HG02588 (cell line): ENCODE results near the gene MFAP4.

ENCODE experiments used
- ATAC-seq: cut with Tn5 transposase; IDR thresholded peaks from one replicate; pipeline ENCODE4 v1.9.1; 2021; ENCODE audit warnings: mild to moderate bottlenecking, moderate library complexity; ENCODE audit not compliant: unreplicated experiment

Gene MFAP4

DNA sequence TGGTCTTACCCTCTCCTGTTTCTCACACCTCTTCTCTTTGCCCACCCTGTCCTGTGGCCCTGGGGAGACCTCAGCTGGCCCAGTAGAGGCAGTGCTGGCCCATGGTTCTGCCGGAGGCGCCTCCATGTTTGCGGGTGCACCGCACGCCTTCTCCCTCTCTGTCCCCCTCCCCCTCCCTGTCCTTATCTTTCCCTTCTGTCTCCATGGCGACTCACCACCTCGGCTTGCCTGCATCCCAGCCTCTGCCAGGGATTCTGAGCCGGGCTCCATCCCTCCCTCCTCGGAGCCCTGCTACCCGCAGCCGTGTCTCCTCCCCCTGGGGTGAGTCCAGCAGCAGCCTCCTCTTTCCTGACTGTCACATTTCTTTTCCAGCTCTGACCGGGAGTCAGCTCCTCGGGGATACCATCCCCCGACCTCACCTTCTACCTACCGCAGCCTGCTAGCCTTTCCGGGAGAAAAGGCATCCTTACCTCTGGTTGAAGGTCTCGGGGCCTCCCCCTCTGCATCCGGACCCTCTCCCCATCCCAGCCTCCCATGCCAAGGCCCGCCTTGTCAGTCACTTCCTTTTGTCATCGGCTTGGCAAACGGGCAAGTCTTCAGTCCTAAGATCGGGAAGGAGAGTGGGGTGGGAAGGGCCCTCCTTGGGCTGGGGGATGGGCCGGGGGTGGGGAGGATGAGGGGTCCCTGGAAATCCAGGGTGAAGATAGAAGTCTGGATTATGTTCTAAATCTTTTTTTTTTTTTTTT is 24.1 kb upstream of the MFAP4 start, which contains the start of gene RNF112:
TSS of gene RNF112 (plus strand) at position 358 of the 746 bp plus-strand sequence. CDS start at position 535, 177 bp downstream.
- no peak for ATAC-seq

DNA sequence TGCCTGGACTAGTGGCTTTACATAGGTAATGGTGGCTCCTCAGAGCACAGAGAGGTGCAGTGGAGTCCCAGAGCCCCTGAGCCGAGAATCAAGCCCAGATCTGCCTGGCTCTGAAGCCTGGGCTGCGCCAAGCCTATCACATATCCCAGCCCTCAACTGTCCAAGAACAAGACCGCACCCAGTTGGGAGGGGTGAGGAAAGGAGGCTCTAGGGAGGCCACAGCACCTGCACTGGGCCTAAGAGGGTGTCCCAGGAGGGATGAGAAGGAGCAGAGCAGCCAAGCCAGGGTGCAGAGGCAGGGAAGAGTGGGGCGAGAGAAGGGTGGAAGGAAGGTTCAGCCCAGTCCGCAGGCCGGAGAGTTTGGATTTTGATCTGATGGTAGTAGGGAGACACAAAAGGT is 23.1 kb upstream of the MFAP4 start:
- no peak for ATAC-seq

DNA sequence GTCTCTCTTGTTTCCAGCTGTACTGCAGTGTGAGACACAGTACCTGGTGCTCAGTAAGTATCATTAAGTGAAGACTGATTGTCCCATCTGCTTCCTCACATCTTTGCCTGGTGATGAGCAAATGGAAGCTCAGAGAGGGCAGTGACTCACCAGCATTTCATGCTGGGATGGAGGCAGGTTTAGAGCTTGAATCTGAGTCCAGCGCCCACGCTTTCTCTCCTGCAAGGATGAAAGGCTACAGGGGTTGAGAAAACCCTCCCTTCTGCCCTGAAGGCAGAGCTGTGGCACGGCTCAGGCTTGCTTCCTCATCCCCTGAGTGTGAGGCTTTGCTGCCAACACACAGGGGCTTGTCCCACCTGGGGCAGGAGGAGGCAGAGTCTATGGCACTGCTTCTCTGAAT is 22.5 kb upstream of the MFAP4 start:
- no peak for ATAC-seq

- ATAC-seq: no peak
These were observed 22.1 kb upstream of the MFAP4 start for GRCh38 chr17:19409066-19409465.

DNA sequence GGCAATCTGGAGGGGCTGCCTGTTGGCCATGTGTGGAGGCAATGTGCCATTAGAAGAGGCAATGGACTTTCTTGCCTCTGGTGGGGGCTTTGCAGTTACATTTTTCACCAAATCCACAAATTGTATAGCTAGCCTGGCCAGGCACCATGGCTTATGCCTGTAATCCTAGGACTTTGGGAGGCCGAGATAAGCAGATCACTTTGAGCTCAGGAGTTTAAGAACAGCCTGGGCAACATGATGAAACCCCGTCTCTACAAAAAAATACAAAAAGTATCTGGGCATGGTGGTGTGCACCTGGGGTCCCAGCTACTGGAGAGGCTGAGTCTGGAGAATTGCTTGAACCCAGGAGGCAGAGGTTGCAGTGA is 21.3 kb upstream of the MFAP4 start:
- ATAC-seq: no peak

- ATAC-seq: no peak
These were observed 20.8 kb upstream of the MFAP4 start for GRCh38 chr17:19407601-19408345.

- ATAC-seq: no peak
These were observed 18.1 kb upstream of the MFAP4 start for GRCh38 chr17:19405114-19405513.

GRCh38 chr17:19404264-19404663 is 17.3 kb upstream of the MFAP4 start:
- no peak for ATAC-seq

- ATAC-seq: no peak
These were observed 16.0 kb upstream of the MFAP4 start for GRCh38 chr17:19403021-19403420.

DNA sequence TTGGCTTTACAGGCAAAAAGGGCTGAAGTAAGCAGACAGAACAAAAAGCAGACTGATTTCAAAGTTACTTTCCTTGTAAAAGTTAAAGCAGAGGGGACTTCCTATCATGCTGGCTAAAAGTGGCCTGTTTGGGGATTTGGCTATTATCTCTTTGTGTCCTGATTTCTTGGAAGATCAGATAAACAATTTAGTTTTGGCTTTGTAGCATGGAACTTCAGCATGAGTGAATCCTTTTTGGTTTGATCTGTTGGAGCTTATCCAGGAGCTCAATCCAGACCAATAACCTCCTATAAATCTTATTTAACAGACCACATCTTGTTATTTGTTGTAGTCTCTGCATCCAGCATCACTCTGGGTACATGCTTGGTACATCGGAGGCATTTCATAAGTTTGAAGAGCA is 15.2 kb upstream of the MFAP4 start:
- no peak for ATAC-seq

DNA sequence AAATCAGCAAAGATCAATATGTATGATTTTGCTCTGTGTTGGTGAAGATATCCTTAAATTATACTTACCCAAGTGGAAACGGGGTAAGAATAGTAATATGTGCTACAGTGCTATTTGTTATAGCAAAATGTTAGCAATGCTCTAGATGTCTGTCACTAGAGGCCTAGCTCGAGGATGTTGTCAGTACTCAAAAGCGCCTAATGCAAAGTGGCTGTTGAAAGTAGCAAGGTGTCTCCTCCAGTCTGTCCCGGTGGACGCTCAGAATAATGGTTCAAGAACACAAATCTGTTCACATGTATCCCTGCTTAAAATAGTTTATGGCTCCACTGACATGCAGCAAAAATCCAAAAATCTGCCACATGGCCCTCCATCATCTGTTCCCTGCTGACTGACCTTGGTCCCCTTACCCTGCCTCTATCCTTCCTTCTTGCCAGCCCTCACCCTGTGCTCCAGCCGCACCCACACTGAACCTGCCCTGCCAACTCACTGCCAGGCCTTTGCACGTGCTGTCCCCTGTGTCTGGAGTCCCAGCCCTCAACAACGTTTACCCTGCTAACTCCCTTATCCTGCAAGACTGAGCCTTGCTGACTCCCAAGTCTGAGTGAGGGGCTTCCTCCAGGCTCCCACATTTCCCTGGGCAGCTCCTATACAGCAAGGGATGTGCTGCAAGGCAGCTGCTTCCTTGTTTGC is 14.5 kb upstream of the MFAP4 start:
- ATAC-seq: no peak

DNA sequence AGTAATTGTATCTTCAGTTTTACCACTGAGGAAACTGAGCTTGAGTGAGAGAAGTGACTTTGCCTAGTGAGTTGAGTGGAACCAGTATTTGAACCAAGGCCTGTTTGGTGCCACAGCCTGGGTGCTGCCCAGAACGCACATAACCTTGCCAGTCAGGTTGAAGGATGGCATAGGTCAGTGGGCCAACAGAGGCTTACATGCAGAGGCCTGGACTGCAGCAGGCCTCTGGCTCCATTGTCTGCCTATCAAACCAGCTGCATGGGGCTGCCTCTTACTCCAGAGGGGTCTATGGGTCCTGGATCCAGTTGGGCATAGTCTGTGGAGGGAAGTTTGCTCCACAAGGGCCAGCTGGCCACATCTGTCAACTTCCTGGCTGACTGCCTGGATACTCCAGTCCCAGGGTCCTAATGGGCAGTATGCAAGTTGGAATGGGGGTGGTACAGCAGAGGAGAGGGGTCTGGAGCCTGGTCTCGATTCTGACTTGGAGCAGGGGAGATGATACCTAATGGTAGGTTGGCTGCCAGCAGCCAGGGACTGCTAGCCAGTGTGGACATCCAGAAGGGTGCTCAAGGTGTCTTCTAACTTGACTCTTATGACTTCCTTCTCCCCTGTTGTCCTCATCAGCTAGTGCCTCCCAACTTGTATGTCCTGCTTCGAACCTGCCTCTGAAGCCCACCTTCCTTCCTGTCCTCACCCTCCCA is 12.9 kb upstream of the MFAP4 start:
- ATAC-seq: no peak

GRCh38 chr17:19398301-19399181 is 11.6 kb upstream of the MFAP4 start:
- no peak for ATAC-seq

- no peak for ATAC-seq
These were observed 10.6 kb upstream of the MFAP4 start for GRCh38 chr17:19397556-19398041.

GRCh38 chr17:19392303-19392702 is 5.3 kb upstream of the MFAP4 start:
- ATAC-seq: no peak

GRCh38 chr17:19391432-19391831 is 4.4 kb upstream of the MFAP4 start:
- ATAC-seq: no peak

- ATAC-seq: no peak
These were observed 4.0 kb upstream of the MFAP4 start for GRCh38 chr17:19390951-19391350.

- ATAC-seq: no peak
These were observed 2.1 kb upstream of the MFAP4 start for GRCh38 chr17:19388791-19389785.
